Upper lobe of right lung (tissue), 1 donor: ENCODE results near the gene SGMS1. TPM values are rescaled to one million over a fixed set of nuclear protein-coding genes. Genes with fewer than 3 reads are reported as not detected.
"Not testable (repeated sequence)": the region's sequence is repeated elsewhere in the genome, so short reads cannot be mapped to it uniquely, and the experiment has no call there.

Experiments
- ATAC-seq: fragments of 200-7000 bp; cut with Tn5 transposase; one replicate; pipeline ENCODE4 v1.9.1; 2020; ENCODE audit warnings: mild to moderate bottlenecking, moderate library complexity
- DNase-seq: peaks from one replicate; pipeline ENCODE4 v3.0.0-alpha.2; 2020
- H3K27ac ChIP-seq: fragments of 200-600 bp; one replicate; pipeline ENCODE4 v1.8.0; 2022
- H3K27me3 ChIP-seq: fragments of 200-600 bp; one replicate; pipeline ENCODE4 v1.8.0; 2022; ENCODE audit warnings: mild to moderate bottlenecking
- H3K36me3 ChIP-seq: fragments of 200-600 bp; one replicate; pipeline ENCODE4 v1.8.0; 2022
- H3K4me1 ChIP-seq: fragments of 200-600 bp; one replicate; pipeline ENCODE4 v1.8.0; 2022
- H3K4me3 ChIP-seq: fragments of 200-600 bp; one replicate; pipeline ENCODE4 v1.8.0; 2022; ENCODE audit warnings: mild to moderate bottlenecking
- H3K9me3 ChIP-seq: fragments of 200-600 bp; one replicate; pipeline ENCODE4 v1.8.0; 2022
- intact Hi-C: fragments of 100-400 bp; cut with DNase I; formaldehyde crosslinking; loops from one replicate; pipeline ENCODE4 v1.11.0; 2022
- total RNA-seq: library from RNA; stranded (reverse); fragmentation: NEBNext Ultra II Directional; extraction: Animal tissue kit (Norgen Biotek cat#: 25700); gene quantifications from one replicate; pipeline ENCODE4 v1.2.1, GENCODE V29; 2021
- TF ChIP-seq, protein P1 (sequence below): fragments of 200-600 bp; IDR thresholded peaks from one replicate; pipeline ENCODE4 v1.8.0; 2022; ENCODE audit warnings: antibody characterized with exemption
- donor health status: DM: no; HTN: yes; CAD: no; lungs with severe emphysema.

SGMS1 gene
- total RNA-seq, 1 donor from 2014 or later, result 73.1 TPM

DNA sequence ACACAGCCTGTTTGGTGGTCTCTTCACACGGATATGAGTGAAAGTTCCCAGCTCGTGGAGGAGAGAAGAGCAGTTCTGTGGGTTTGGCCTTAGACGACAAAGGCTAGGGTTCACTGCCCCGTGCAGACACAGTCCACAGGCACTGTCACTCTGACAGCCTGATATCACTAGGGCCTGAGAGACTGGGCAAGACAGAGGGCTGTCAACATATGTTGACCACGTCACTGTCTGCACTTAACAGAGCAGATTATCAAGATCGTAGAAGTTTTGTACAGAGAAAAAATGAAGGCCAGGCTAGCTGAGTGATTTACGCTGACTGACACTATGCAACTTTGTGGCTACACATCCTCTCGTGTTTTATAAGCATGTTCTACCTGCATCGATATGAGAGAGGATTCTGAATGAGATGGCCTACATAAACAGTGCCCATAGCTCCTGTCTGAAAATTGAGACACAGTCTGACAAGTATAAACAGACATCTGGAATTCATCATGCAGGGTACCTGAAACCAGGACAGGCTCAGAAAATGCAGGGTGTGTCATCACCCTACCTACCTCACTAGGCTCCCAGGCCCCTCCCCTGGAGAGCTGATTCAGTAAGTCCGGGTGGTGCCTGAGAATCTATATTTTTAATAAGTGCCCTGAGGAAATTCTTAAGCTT, 120.0 kb downstream of the SGMS1 start:
- intact Hi-C loops, result no loop called here
- Histone ChIP-seq H3K4me1 (no peaks in the 10 kb centered on the region), H3K4me3 (no peak overlapping the region), H3K9me3 (no peaks in the 10 kb centered on the region), H3K27ac (no peak overlapping the region), H3K27me3 (no peaks in the 10 kb centered on the region), H3K36me3 (no peaks in the 10 kb centered on the region)
- ATAC-seq (no peak), DNase-seq (no peak)
- TF ChIP-seq, protein P1, sequence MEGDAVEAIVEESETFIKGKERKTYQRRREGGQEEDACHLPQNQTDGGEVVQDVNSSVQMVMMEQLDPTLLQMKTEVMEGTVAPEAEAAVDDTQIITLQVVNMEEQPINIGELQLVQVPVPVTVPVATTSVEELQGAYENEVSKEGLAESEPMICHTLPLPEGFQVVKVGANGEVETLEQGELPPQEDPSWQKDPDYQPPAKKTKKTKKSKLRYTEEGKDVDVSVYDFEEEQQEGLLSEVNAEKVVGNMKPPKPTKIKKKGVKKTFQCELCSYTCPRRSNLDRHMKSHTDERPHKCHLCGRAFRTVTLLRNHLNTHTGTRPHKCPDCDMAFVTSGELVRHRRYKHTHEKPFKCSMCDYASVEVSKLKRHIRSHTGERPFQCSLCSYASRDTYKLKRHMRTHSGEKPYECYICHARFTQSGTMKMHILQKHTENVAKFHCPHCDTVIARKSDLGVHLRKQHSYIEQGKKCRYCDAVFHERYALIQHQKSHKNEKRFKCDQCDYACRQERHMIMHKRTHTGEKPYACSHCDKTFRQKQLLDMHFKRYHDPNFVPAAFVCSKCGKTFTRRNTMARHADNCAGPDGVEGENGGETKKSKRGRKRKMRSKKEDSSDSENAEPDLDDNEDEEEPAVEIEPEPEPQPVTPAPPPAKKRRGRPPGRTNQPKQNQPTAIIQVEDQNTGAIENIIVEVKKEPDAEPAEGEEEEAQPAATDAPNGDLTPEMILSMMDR, result no peak

DNA sequence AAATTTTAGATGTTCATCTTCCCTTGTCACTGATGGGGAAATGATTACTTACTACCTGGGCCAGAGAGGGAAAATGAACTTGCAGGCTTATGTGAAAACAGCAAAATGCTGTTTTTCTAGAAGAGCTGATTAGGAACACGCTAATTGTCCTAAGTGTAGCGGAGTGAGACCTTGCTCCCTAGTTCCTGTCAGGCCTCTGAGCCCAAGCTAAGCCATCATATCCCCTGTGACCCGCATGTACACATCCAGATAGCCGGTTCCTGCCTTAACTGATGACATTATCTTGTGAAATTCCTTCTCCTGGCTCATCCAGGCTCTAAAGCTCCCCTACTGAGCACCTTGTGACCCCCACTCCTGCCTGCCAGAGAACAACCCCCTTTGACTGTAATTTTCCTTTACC, 120.6 kb downstream of the SGMS1 start:
- H3K27me3 ChIP-seq, H3K9me3 ChIP-seq, H3K27ac ChIP-seq, H3K4me3 ChIP-seq, DNase-seq, H3K36me3 ChIP-seq, intact Hi-C loops, H3K4me1 ChIP-seq, ATAC-seq: not testable (repeated sequence)

DNA sequence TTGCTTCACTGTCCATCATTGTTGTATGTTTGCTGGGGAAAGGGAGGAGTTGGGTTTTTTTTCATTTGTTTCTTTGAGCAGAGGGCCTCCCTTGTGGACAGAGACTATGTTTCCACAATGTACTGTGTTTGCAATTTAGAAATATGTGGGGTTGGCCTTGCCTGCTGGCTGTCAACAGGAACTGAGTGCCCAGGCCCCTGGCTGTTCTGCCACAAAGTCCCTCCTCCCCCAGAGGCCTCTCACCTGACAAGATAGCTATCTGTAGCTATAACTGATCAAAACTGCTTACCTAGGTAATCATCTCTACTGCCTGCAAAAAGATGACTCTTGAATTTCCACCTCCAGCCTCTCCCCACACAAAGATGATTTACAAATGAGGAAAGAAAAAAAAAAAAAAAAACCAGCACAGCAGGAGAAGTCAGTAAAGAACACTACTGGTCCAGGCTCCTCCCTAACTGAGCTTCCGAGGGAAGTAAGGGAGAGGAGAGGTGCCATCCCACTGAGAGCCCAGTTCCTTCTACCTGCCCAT, 121.8 kb downstream of the SGMS1 start:
- Histone ChIP-seq H3K27ac (no peak overlapping the region), H3K4me1 (no peaks in the 10 kb centered on the region), H3K27me3 (no peaks in the 10 kb centered on the region), H3K9me3 (no peaks in the 10 kb centered on the region), H3K36me3 (no peaks in the 10 kb centered on the region), H3K4me3 (no peak overlapping the region)
- TF ChIP-seq, protein P1, result no peak
- DNase-seq (no peak), ATAC-seq (no peak)
- intact Hi-C loops, result no loop called here

DNA sequence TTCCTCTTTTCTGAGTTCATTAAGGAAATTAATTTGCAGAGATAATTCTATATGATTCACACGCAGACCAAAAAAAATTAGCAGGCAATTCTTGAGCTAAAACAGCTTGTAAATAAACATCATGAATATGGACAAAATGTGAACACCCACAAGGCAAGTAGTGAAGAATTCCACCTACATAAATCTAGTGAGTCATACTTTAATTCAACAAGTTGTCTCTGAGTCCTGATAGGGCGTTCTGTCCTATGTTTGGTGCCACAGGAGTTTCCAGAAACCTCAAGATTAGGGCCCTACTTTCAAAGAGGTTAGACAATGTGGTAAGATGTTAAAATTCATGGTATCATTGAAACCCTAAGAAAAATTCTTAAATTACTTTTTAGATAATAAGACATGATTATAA, 122.3 kb downstream of the SGMS1 start:
- ATAC-seq, result no peak
- intact Hi-C loops, result no loop called here
- H3K27ac ChIP-seq, result no peak overlapping the region

DNA sequence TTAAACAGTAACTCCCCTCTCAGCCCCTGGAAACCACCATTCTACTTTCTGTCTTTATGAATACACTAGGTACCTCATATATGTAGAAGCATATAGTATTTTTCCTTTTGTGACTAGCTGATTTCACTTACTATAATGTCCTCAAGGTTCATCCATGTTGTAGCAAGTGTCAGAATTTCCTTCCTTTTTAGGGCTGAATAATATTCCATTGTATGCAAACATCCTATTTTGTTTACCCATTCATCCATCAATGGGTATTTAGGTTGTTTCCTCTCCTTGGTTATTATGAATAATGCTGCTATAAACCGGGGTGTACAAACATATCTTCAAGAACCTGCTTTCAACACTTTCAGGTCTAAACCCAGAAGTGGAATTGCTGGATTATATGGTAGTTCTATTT, 125.3 kb downstream of the SGMS1 start:
- Histone ChIP-seq H3K4me1 (no peaks in the 10 kb centered on the region), H3K27me3 (no peaks in the 10 kb centered on the region), H3K27ac (no peak overlapping the region), H3K4me3 (no peak overlapping the region), H3K9me3 (no peaks in the 10 kb centered on the region), H3K36me3 (no peaks in the 10 kb centered on the region)
- no peak for DNase-seq
- ATAC-seq, result no peak
- intact Hi-C loops, result no loop called here
- TF ChIP-seq, protein P1, result no peak

More for the DNA sequence above, 122.3 kb downstream of the SGMS1 start:
- H3K36me3 ChIP-seq, result no peaks in the 10 kb centered on the region
- DNase-seq, result no peak
- H3K9me3 ChIP-seq, result no peaks in the 10 kb centered on the region
- TF ChIP-seq, protein P1, result no peak
- H3K4me1 ChIP-seq, result no peaks in the 10 kb centered on the region
- H3K27me3 ChIP-seq, result no peaks in the 10 kb centered on the region
- no peak overlapping the region for H3K4me3 ChIP-seq

DNA sequence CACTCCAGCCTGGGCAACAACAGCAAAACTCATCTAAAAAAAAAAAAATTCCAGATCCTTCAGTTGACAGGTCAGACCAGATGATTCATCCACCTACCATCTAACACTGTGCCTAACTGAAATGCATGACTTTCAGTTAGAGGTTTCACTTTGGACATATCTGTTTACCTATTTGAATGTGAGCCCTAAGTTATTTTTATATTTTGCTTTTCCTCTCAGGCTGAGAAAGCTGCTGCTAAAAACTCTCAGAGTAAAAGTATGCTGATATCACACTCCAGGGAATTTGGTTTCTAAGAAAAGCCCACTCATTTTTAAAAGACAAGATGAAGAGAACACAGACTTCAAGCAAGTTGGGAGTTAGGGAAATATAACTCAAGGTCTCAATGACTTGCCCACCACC, 126.0 kb downstream of the SGMS1 start:
- intact Hi-C loops, result no loop called here
- no peaks in the 10 kb centered on the region for H3K27me3 ChIP-seq
- no peaks in the 10 kb centered on the region for H3K4me1 ChIP-seq
- no peak overlapping the region for H3K4me3 ChIP-seq
- TF ChIP-seq, protein P1, result no peak
- H3K36me3 ChIP-seq, result no peaks in the 10 kb centered on the region
- ATAC-seq (no peak), DNase-seq (no peak)
- no peak overlapping the region for H3K27ac ChIP-seq
- no peaks in the 10 kb centered on the region for H3K9me3 ChIP-seq
